ENCODE measurements around the gene EARS2. TPM values are rescaled to one million over a fixed set of nuclear protein-coding genes. Genes with fewer than 3 reads are reported as not detected.

Gene EARS2
- total RNA-seq, 1 donor from 2014 or later, result 8.3 TPM

- Mint-ChIP-seq H3K9me3 (ENCODE audit: unreplicated experiment) (no peaks in the 10 kb centered on the region), H3K4me1 (ENCODE audit: low read depth, unreplicated experiment) (no peaks in the 10 kb centered on the region), H3K4me3 (ENCODE audit: unreplicated experiment) (no peak overlapping the region), H3K27me3 (ENCODE audit: unreplicated experiment) (no peaks in the 10 kb centered on the region), H3K27ac (ENCODE audit: unreplicated experiment) (no peak overlapping the region), H3K36me3 (ENCODE audit: unreplicated experiment) (no peaks in the 10 kb centered on the region)
- DNase-seq, result no peak
- TF ChIP-seq CTCF (IDR thresholded peaks at IDR 0.05; ENCODE audit: partially characterized antibody, unreplicated experiment), result no peak
Measured at GRCh38 chr16:23535901-23536300, 21.2 kb downstream of the EARS2 start.

DNA sequence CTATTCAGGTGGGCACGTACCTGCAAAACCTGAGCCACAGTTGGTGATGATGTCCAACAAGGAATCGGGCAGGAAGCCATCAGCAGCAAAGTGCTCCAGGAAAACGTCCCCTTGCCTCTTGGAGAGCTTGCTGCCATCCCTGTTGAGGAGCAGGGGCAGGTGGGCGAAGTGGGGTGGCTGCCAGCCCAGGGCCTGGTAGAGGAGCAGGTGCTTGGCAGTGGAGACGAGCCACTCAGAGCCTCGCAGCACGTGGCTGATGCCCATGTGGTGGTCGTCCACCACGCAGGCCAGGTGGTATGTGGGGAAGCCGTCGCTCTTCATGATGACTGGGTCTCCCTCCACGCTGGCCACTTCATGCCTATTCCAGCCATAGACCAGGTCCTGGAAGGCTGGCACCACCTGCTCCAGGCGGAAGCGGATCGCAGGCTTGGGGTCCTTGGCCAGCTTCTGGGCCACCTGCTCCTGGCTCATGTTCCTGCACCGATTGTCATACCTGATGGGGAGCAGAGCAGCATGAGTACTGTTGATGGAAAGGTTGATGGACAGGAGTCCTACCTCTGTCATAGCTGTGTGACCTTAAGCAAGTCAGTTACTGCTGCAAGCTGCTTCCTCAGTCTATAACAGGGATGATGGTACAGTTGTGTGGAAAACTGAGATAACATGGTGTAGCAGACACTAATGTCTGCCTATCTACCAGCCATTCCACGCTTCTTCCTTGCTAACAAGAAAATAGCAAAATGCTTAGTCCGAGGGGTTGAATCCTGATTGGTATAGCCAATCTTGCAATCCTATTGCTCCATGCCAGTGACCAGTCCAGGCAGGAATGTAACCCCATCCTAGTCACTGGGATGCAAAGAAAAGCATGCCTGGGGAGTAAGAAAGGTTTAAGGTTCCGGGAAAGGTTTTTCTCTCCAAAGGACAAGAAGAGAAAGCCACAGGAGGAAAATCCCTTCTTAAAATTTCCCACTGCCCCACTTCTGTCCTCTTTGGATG, 22.0 kb downstream of the EARS2 start:
- H3K36me3 Mint-ChIP-seq (ENCODE audit: unreplicated experiment), result no peaks in the 10 kb centered on the region
- no peaks in the 10 kb centered on the region for H3K4me1 Mint-ChIP-seq (ENCODE audit: low read depth, unreplicated experiment)
- no peak overlapping the region for H3K4me3 Mint-ChIP-seq (ENCODE audit: unreplicated experiment)
- no peak for DNase-seq
- H3K27me3 Mint-ChIP-seq (ENCODE audit: unreplicated experiment), result no peaks in the 10 kb centered on the region
- no peak overlapping the region for H3K27ac Mint-ChIP-seq (ENCODE audit: unreplicated experiment)
- TF ChIP-seq CTCF (IDR thresholded peaks at IDR 0.05; ENCODE audit: partially characterized antibody, unreplicated experiment), result no peak
- H3K9me3 Mint-ChIP-seq (ENCODE audit: unreplicated experiment), result no peaks in the 10 kb centered on the region

DNA sequence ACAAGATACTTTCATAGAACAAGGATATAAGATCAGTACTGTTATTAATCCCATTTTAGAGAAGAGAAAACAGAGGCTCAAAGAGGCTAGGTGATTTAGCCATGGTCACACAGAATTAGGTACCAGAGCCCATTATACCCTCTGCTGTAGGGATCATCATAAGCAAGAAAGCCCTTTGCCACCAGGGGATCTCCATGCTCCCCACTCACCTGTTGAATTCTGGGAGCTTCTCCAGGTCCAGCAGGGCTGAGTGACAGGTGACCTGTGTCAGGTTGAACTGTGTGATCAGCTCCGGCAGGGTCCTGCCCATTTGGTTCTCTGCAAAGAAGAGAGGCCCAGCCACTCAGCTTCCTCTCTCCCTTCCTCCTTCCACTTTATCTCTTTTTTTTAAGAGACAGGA, 24.7 kb downstream of the EARS2 start:
- Mint-ChIP-seq H3K9me3 (ENCODE audit: unreplicated experiment) (no peaks in the 10 kb centered on the region), H3K4me3 (ENCODE audit: unreplicated experiment) (no peak overlapping the region), H3K27ac (ENCODE audit: unreplicated experiment) (no peak overlapping the region), H3K4me1 (ENCODE audit: low read depth, unreplicated experiment) (no peaks in the 10 kb centered on the region), H3K36me3 (ENCODE audit: unreplicated experiment) (no peaks in the 10 kb centered on the region), H3K27me3 (ENCODE audit: unreplicated experiment) (no peaks in the 10 kb centered on the region)
- no peak for TF ChIP-seq CTCF (IDR thresholded peaks at IDR 0.05; ENCODE audit: partially characterized antibody, unreplicated experiment)
- no peak for DNase-seq

DNA sequence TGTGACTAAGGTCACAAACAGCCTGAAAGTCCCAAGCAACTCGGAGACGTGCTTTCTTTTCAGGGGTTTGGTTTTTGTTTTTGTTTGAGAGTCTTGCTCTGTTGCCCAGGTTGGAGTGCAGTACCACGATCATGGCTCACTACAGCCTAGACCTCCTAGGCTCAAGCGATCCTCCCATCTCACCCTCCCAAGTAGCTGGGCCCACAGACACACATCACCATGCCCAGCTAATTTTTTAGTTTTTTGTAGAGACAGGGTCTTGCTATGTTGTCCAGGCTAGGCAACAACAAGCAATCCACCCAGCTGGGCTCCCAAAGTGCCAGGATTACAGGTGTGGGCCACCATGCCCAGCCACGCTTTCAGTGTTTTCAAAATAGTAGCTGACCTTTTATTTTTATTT, 27.1 kb downstream of the EARS2 start:
- DNase-seq, result no peak
- no peak for TF ChIP-seq CTCF (IDR thresholded peaks at IDR 0.05; ENCODE audit: partially characterized antibody, unreplicated experiment)
- no peaks in the 10 kb centered on the region for H3K9me3 Mint-ChIP-seq (ENCODE audit: unreplicated experiment)
- H3K4me3 Mint-ChIP-seq (ENCODE audit: unreplicated experiment), result no peak overlapping the region
- H3K36me3 Mint-ChIP-seq (ENCODE audit: unreplicated experiment), result no peaks in the 10 kb centered on the region
- no peaks in the 10 kb centered on the region for H3K4me1 Mint-ChIP-seq (ENCODE audit: low read depth, unreplicated experiment)
- no peaks in the 10 kb centered on the region for H3K27me3 Mint-ChIP-seq (ENCODE audit: unreplicated experiment)
- H3K27ac Mint-ChIP-seq (ENCODE audit: unreplicated experiment), result no peak overlapping the region

- H3K36me3 Mint-ChIP-seq (ENCODE audit: unreplicated experiment), result no peaks in the 10 kb centered on the region
- DNase-seq, result no peak
- H3K4me3 Mint-ChIP-seq (ENCODE audit: unreplicated experiment), result no peak overlapping the region
- H3K27ac Mint-ChIP-seq (ENCODE audit: unreplicated experiment), result no peak overlapping the region
- H3K27me3 Mint-ChIP-seq (ENCODE audit: unreplicated experiment), result no peaks in the 10 kb centered on the region
- H3K4me1 Mint-ChIP-seq (ENCODE audit: low read depth, unreplicated experiment), result no peaks in the 10 kb centered on the region
- H3K9me3 Mint-ChIP-seq (ENCODE audit: unreplicated experiment), result no peaks in the 10 kb centered on the region
- no peak for TF ChIP-seq CTCF (IDR thresholded peaks at IDR 0.05; ENCODE audit: partially characterized antibody, unreplicated experiment)
Measured at GRCh38 chr16:23528644-23529310, 28.4 kb downstream of the EARS2 start.

Data from glutamatergic neuron (in vitro differentiated cells).